Neural crest cell (in vitro differentiated cells): ENCODE measurements around the gene FKRP. TPM values are rescaled to one million over a fixed set of nuclear protein-coding genes. Genes with fewer than 3 reads are reported as not detected.
A peak's percentile ranks its signal among the peaks of the same experiment; 100 is the strongest.

Experiments
- DNase-seq: peaks from one replicate; pipeline ENCODE4 v3.0.0; 2021; ENCODE audit warnings: low read depth, mixed read lengths, low spot score
- H3K27ac Mint-ChIP-seq: one replicate; pipeline ENCODE4 v1.8.0; 2021; ENCODE audit warnings: mild to moderate bottlenecking, mixed read lengths; ENCODE audit not compliant: unreplicated experiment
- H3K27me3 Mint-ChIP-seq: 2 replicates; pipeline ENCODE4 v1.8.0; 2021; ENCODE audit warnings: low read depth, mild to moderate bottlenecking, mixed read lengths
- H3K36me3 Mint-ChIP-seq: 2 replicates; pipeline ENCODE4 v1.8.0; 2021; ENCODE audit warnings: low read depth, mild to moderate bottlenecking, mixed read lengths
- H3K4me1 Mint-ChIP-seq: 2 replicates; pipeline ENCODE4 v1.8.0; 2021; ENCODE audit warnings: mixed read lengths
- H3K4me3 Mint-ChIP-seq: one replicate; pipeline ENCODE4 v1.8.0; 2021; ENCODE audit warnings: mild to moderate bottlenecking, mixed read lengths
- H3K9me3 Mint-ChIP-seq: 2 replicates; pipeline ENCODE4 v1.8.0; 2021; ENCODE audit warnings: mixed read lengths
- CTCF ChIP-seq: fragments of 200-600 bp; sonication (generic); conservative IDR thresholded peaks from 2 replicates; pipeline ENCODE4 v1.5.0; 2021; ENCODE audit warnings: antibody characterized with exemption, mild to moderate bottlenecking
- total RNA-seq: library from RNA; stranded (reverse); gene quantifications from 2 replicates; pipeline ENCODE4 v1.2.1, GENCODE V29; 2021

Gene FKRP
- total RNA-seq, 1 donor from 2014 or later, result 38.6 TPM

- DNase-seq, result no peak
- no peak overlapping the region for H3K27ac Mint-ChIP-seq
- H3K9me3 Mint-ChIP-seq, result no peaks in the 10 kb centered on the region
- no peak for TF ChIP-seq CTCF
- H3K4me1 Mint-ChIP-seq, result peaks cover 40% of the 10 kb centered on the region
- peaks cover 3% of the 10 kb centered on the region for H3K36me3 Mint-ChIP-seq
- H3K4me3 Mint-ChIP-seq, result peak overlapping the region; percentile 96
- peaks cover 2% of the 10 kb centered on the region for H3K27me3 Mint-ChIP-seq
Measured at GRCh38 chr19:46714444-46715106, 31.3 kb upstream of the FKRP start.

GRCh38 chr19:46715620-46715974 lies 30.3 kb upstream of the FKRP start:
- H3K4me1 Mint-ChIP-seq, result peaks cover 40% of the 10 kb centered on the region
- no peaks in the 10 kb centered on the region for H3K36me3 Mint-ChIP-seq
- H3K4me3 Mint-ChIP-seq, result peak overlapping the region; percentile 96
- H3K9me3 Mint-ChIP-seq, result no peaks in the 10 kb centered on the region
- DNase-seq, result no peak
- H3K27me3 Mint-ChIP-seq, result peaks cover 2% of the 10 kb centered on the region
- H3K27ac Mint-ChIP-seq, result no peak overlapping the region
- TF ChIP-seq CTCF, result no peak

- H3K4me3 Mint-ChIP-seq, result peak overlapping the region; percentile 96
- peak; percentile 51 for DNase-seq
- no peaks in the 10 kb centered on the region for H3K9me3 Mint-ChIP-seq
- no peaks in the 10 kb centered on the region for H3K36me3 Mint-ChIP-seq
- peak overlapping the region; percentile 91 for H3K27ac Mint-ChIP-seq
- H3K27me3 Mint-ChIP-seq, result peaks cover 2% of the 10 kb centered on the region
- peak; percentile 52 for TF ChIP-seq CTCF
- peaks cover 40% of the 10 kb centered on the region for H3K4me1 Mint-ChIP-seq
Measured at GRCh38 chr19:46715975-46716671, 29.7 kb upstream of the FKRP start.

- H3K36me3 Mint-ChIP-seq, result no peaks in the 10 kb centered on the region
- DNase-seq, result no peak
- peaks cover 2% of the 10 kb centered on the region for H3K27me3 Mint-ChIP-seq
Measured at GRCh38 chr19:46716672-46717033, 29.2 kb upstream of the FKRP start.

GRCh38 chr19:46717034-46717715 lies 28.7 kb upstream of the FKRP start, which contains the start of gene PRKD2:
TSS of gene PRKD2 (minus strand) at chr19:46717114. CDS start at chr19:46716370, 744 bp downstream.
- Mint-ChIP-seq H3K9me3 (no peaks in the 10 kb centered on the region), H3K27ac (peak within 1 kb of the TSS; percentile 91), H3K4me1 (peaks cover 40% of the 10 kb centered on the region), H3K36me3 (peaks cover 2% of the 10 kb centered on the region), H3K27me3 (peaks cover 2% of the 10 kb centered on the region), H3K4me3 (peak within 1 kb of the TSS; percentile 96)
- DNase-seq, result peak; percentile 92
- TF ChIP-seq CTCF, result no peak

More at GRCh38 chr19:46716672-46717033, 29.2 kb upstream of the FKRP start:
- Mint-ChIP-seq H3K4me3 (peak overlapping the region; percentile 96), H3K9me3 (no peaks in the 10 kb centered on the region), H3K4me1 (peaks cover 40% of the 10 kb centered on the region), H3K27ac (peak overlapping the region; percentile 91)
- no peak for TF ChIP-seq CTCF
